Measurements from ENCODE around the gene INSRR.

The INSRR gene

DNA sequence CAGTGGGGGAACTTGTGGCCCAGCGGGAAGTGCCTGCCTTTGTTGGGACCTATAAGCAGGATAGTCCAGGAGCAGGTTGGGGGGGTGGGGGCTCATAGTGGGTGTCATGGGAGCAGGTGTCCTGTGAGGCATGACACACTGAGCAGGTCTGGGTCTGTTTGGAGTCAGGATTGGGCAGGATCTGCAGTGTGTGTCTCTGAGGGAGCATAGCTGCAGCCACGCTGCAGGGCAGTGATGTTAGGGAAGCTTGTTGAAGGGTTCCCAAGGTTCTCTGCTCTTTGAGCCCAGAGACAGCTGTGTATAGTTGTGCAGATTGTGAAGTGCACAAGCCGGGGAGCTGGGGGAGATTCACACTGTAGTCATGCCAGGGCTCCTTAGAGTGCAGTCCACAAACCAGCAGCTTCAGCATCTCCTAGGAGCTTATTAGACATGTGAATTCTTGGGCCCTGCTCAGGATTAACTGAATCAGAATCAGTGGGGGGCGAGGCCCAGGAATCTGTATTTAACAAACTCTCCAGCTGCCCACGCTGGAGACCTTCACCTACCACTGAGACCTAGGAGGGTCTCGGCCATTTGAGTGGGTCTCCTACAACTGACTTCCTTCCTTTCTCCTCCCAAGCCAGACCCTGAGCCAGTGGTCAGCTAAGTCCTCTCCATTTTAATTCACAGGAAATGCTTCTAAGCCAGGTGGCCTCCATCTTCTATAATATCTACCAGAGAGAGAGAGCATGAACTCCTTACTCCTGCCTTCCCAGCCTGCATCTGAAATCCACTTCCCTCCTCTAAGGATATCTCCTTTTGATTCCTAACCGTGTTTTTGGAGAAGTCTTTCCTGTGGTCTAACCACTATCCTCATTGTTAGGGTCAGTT, 11.1 kb downstream of the INSRR start:
- no peak for FAIRE-seq

DNA sequence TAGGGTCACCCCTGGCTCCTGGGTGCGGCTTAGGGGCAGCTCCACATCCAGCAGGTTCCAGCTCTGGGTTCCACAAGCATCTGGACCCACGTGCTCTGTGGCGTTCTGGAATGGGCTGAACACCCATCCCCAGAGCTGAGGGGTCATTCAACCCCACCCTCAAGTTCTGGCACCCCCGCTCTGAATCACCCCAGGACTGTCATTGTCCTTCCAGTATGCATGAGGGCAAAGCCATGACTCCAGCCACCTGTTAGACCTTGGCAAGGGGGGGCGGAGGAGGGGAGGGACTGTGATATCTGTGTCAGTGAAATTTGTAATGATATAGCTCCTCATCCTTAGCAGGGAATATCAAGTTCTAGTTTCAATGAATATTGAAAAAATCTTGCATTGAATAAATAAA, 12.3 kb downstream of the INSRR start:
- FAIRE-seq = no peak

DNA sequence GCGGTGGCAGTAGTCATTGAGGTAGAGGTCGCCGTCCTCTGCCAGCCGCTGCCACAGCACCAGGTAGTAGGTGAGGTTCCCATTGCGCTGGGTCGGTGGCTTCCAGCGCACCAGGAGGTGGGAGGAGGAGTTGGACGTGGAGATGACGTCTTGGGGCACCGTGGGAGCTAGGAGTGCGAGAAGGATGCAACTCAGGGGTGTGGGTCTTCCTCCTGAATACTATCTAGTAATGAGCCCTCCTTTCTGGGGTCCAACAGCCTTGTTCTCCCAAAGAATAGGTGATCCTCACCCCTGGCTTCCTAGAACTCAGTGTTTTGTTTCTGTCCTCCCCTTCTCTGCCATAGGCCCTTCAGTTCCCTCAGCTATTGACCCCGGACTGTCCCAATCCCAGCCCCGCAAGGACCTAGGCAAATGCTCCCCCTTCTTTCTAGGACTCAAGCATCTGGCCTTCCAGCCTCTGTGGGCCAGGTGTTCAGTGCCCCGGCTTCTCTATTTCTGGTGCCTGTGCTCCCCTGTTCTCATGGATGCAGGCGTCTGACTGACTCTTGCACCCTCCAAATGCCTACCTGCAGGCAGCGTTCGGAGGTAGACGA, 12.9 kb downstream of the INSRR start:
- FAIRE-seq = no peak

DNA sequence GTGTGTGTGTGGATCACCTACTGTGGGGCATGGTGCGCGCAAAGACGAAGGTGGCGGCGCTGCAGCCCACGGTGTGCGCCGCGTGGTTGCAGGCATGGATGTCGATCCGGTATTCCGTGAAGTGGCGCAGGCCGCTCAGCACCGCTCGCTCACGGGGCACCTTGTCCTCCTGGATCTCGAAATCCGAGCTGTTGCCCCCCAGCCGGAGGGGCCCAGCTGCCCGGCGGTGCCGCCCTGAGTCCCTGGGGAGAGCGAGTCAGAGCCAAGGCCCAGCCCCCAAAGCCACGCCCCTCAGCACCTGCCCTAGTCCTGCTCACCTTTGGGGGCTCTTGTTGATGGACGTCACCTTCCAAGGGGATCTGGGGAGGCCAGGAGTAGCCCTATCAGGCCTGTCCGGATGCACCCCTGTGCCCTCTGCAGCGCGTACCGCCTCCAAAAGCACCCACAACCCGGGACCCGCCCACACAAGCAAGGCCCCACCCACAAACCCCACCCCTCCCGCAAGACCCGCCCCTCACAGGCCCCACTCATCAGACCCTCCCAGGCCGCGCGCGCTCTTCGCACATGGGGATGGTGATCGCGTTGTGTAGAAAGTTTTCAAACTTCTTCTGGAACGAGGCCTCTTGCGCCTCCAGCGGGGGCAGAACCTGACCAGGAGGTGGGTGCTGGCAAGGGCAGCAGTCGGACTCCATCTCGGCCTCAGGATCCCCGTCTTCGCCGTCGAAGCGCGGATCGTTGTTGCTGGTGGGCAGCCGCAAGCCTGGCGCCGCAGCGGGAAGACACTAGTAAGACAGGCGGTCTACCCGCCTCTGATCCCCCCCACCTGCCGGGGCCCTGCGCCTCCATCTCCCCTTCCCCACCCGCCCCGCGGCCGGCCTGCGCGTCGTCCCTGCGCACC, 13.6 kb downstream of the INSRR start:
- FAIRE-seq = no peak

DNA sequence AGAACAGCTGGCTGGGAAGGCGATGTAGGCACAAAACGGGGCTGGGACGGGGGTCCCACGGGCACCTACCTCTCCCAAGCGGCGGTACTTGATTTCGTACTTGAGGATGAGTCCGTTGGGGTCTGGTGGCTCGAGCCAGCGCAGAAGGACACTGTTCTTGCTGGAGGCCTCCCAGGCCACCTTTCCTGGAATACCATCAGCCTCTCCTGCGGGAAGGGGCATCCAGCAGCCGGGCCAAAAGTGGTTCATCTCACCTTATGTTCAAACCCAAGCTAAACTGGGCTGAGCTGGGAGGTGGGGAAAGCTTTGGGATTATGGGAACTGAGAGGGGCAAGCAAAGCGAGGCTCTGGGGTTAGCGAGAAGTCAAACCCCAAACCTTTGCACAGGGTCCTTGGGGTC, 14.3 kb downstream of the INSRR start:
- FAIRE-seq = no peak

DNA sequence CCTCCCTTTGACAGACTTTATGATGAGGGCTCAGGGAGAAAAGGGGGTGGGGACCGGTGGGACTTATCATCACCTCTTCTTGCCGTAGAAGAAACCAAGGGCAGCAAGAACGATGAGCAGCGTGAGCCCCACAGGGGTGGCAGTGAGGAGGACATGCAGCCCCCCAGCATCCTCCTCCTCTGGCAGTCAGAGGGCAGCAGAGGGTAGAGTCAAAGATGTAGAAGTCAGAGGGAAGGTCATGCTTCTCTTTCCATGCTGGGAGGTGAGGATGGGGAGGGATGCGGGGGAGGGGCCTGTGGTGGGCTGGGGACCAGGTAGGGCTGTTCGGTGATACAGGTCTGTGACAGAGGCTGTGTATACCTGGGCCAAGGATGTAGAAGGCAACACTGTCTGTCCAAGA, 14.8 kb downstream of the INSRR start:
- FAIRE-seq = no peak

GRCh38 chr1:156842618-156843300, 16.2 kb downstream of the INSRR start:
- no peak for FAIRE-seq

DNA sequence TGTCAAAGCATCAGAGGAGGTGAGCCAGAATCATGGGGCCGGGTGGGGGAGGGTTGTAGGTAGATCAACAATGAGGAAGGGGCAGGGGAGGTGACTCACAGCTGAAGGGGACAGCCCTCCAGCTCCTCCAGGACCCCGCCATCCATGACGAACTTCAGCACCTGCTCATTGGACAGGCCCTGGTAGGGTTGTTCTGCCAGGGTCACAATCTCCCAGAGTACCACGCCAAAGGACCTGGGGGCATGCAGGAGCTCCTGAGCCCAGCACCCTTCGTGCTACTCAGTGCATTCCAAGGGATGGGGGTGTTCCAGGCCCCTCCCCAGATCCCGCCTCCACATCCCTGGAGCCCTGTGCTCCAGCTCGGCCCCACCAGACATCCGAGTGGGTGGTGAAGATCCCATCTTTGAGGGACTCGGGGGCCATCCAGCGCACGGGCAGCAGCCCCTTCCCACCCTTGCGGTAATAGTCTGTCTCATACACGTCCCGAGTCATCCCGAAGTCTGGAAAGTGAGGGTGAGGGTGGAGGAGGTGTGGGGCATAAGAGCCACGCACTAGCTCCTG, 17.5 kb downstream of the INSRR start:
- no peak for FAIRE-seq

GRCh38 chr1:156840898-156841279, 18.0 kb downstream of the INSRR start:
- no peak for FAIRE-seq

- no peak for FAIRE-seq
Measured at GRCh38 chr1:156840186-156840897, 18.6 kb downstream of the INSRR start.

GRCh38 chr1:156839426-156840109, 19.3 kb downstream of the INSRR start:
- no peak for FAIRE-seq

DNA sequence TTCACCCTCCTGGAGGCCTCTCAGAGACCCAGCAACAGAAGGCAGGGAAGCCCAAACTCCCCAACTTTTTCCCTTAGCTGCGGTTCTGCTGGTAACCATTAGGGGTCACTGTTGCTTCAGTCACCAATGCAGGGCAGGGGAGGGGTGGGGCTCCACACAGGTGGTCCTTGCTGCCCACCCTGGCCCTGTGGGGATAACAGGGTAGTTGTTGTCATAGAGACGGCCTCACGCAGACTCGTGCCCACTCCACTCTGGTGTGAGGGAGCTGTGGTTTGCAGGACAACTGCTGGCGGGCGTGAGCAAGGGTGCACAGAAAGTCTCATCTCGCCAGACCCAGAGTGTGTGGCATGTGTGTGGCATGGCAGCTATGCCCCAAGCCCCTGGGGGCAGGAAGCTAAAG, 19.9 kb downstream of the INSRR start:
- FAIRE-seq = no peak

GRCh38 chr1:156836892-156837291, 22.0 kb downstream of the INSRR start:
- FAIRE-seq = no peak

DNA sequence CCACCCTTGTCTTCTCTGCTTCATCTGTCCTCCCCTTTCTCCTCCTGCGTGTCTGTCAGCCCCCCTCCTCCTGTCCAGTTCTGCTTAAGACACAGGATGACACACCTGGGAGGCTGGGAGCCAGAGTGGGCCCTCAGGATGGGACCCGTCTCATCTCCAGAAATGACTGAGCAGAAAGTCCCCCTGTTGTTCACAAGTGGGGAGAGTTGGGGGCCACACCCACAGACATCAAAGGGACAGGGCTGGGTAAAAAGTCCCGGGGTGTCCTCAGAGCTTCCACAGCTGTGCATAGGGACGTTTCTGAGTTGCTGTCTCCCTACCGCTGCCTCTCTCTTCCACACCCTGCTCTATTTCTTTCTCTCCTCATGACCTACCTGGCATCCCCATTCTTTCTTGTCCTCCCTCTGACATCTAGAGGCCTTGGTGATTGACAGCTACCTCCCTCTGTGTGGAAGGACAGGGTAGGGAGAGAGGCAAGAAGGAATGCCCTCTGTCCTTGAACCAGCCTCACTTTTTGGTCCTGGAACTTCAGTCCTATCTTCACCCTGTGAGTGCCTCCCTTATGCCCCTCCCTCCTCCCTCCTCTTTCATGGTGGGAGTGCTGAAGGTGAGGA, 22.8 kb downstream of the INSRR start:
- no peak for FAIRE-seq

DNA sequence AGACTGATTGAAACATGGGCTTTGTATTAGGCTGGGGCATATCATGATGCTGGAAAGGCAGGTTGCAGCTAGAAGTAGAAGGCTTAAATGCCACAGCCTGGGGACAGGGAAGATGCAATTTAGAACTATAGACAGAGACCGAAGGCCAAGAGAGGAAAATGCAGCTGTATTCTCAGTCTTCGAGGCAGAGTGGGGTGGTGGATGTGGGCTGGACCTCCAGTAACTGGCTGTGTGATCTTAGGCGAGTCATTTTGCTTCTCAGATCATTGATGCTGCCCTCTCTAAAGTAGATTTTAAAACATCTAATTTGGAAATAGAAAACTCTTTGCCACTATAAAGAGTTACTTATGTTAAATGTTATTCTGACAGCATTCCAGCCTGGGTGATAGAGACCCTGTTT, 24.6 kb downstream of the INSRR start:
- FAIRE-seq = no peak

- no peak for FAIRE-seq
Measured at GRCh38 chr1:156833603-156834002, 25.3 kb downstream of the INSRR start.

GRCh38 chr1:156832434-156832833, 26.5 kb downstream of the INSRR start:
- FAIRE-seq = no peak

DNA sequence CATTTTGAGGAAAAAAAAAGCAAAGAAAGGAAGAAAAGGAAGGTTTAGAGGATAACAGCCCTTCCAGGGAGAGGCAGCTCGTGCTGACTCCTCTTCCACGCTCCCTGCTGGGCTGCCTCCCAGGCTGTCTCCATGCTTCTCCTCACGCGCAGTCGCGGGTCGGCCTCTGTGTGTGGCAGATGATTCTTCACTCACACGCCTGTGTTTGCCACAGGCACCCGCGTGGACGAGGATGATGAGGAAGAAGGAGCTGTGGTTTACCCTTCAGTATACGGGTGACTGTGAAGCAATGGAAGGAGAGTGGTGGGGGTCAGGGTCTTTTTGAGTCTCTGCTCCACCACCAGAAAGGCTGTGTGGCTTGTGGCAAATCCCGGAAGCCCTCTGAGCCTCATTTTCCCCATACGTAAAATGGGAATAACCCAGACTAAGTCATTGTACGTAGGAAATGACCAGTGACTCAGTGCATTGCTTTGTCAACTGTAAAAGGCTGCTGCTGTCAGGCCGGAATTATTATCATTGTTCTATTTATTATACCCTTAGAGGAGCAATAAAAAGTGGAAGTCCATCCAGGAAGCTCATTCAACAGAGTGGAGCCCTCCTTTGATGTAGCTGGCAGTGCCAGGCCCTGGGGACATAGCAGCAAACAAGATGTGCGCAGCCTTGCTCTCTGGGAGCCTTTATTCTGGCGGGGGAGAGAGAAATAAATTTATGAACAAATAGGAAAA, 30.4 kb downstream of the INSRR start:
- FAIRE-seq = no peak

GRCh38 chr1:156826630-156827029, 32.3 kb downstream of the INSRR start:
- FAIRE-seq = no peak

DNA sequence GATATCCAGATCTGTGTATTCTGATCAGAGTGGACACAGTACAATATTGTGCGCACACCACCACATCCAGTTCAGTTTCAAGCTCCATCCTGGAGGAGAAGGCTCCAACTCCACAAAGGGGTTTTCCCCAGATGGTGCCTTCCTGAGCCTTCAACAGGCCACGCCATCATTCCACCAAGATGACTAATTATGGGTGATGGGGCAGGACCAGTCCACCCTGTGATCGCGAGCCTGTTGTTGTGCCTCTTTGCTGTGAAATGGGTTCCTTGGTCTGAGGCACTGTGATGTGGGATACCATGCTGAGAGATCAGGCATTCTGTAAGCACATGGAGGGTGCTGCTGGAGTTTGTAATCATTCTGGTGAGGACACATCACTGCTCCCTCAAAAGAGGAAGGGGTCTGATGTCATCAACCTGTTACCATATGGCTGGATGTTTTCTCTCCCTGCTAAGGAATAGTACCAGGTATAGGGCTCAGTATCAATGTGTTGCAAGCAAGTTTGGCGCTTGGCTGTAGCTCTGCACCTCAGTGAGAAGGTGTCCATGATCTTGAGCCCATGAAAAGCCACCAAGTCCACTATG, 35.6 kb downstream of the INSRR start:
- FAIRE-seq = no peak

All from A204.1 (cell line).